Metanephros (tissue), 2 donors: ENCODE results near the gene UBAP1L. TPM values are rescaled to one million over a fixed set of nuclear protein-coding genes. Genes with fewer than 3 reads are reported as not detected.

Experiments
- small RNA-seq: library from RNA; depleted of rRNA; stranded (forward); fragments of <200 nt; gene quantifications from one replicate; pipeline ENCODE3, GENCODE V24; 2014; ENCODE audit warnings: low replicate concordance
- total RNA-seq: library from RNA; depleted of rRNA; stranded (reverse); fragments of >200 nt; gene quantifications from one replicate; pipeline ENCODE4 v1.2.3, GENCODE V29; 2014

The UBAP1L gene
- total RNA-seq: 5.6 TPM

DNA sequence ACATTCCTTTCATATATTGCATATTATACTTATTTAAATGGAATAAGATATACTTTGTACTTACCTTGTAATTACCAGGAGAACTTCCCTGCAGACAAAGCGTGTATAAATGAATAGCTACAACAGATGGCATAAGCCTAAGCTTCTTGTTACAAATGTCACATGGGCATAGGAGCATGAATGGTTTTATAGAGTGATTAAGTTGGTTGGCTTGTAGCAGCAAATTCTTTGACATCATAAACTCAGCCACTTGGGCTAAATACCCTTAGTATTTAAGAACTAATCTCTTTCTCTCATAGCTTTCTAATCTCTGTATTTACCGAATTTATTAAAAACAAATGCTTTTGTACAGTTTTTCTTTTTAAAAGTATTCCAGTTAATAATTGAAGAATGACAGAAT lies at the start of gene UBAP1L:
Gene UBAP1L, minus strand, starts transcription at position 115 of the 400 bp plus-strand sequence. CDS start 8,985 bp downstream, outside the sequence.

GRCh38 chr15:65133548-65134200 lies 18.7 kb upstream of the UBAP1L start, which contains the start of gene PDCD7:
Gene PDCD7, minus strand, starts transcription at chr15:65133808. Its CDS starts 27 bp downstream, at chr15:65133781.

GRCh38 chr15:65076486-65077290 lies 38.3 kb downstream of the UBAP1L start, which contains the start of gene KBTBD13:
Gene KBTBD13, plus strand, starts transcription at chr15:65076746. Its CDS starts 70 bp downstream, at chr15:65076816.

GRCh38 chr15:65067645-65068402 lies 47.2 kb downstream of the UBAP1L start, which contains the start of gene RASL12:
Gene RASL12, minus strand, starts transcription at chr15:65067991. Its CDS starts 156 bp downstream, at chr15:65067835.

GRCh38 chr15:65044724-65045481 lies 70.1 kb downstream of the UBAP1L start, which contains the start of gene SLC51B:
Gene SLC51B, plus strand, starts transcription at chr15:65045387. Its CDS starts 4,618 bp downstream, at chr15:65050005.

Small RNA genes within 50 kb of the gene (small RNA-seq; reads per million reads assigned to genes)
- not detected for gene AC013553.1

Other genes starting within 250 kb of the UBAP1L start
- gene ANKDD1A, start 203.3 kb downstream of the UBAP1L start, total RNA-seq: 6.9 TPM
- 79.1 TPM for gene SPG21, start 125.3 kb downstream of the UBAP1L start, total RNA-seq
- gene MTFMT, start 85.6 kb downstream of the UBAP1L start, total RNA-seq: 12.8 TPM
- 1.5 TPM for gene SLC51B, start 69.8 kb downstream of the UBAP1L start, total RNA-seq
- gene RASL12, start 47.2 kb downstream of the UBAP1L start, total RNA-seq: 12.6 TPM
- 1.2 TPM for gene KBTBD13, start 38.5 kb downstream of the UBAP1L start, total RNA-seq
- gene PDCD7, start 18.6 kb upstream of the UBAP1L start, total RNA-seq: 19.2 TPM
- 48.5 TPM for gene CLPX, start 70.1 kb upstream of the UBAP1L start, total RNA-seq
- 9.8 TPM for gene CILP, start 96.3 kb upstream of the UBAP1L start, total RNA-seq
- gene PARP16, start 171.7 kb upstream of the UBAP1L start, total RNA-seq: 8.8 TPM
- not detected for gene RNU5A-1, start 180.9 kb upstream of the UBAP1L start, total RNA-seq
- gene RNU5B-1, start 189.5 kb upstream of the UBAP1L start, total RNA-seq: not detected